ENCODE measurements around the gene DNAJC8. TPM values are rescaled to one million over a fixed set of nuclear protein-coding genes. Genes with fewer than 3 reads are reported as not detected.

DNAJC8 gene
- total RNA-seq, 2 experiments from 2014 or later: 106 TPM

DNA sequence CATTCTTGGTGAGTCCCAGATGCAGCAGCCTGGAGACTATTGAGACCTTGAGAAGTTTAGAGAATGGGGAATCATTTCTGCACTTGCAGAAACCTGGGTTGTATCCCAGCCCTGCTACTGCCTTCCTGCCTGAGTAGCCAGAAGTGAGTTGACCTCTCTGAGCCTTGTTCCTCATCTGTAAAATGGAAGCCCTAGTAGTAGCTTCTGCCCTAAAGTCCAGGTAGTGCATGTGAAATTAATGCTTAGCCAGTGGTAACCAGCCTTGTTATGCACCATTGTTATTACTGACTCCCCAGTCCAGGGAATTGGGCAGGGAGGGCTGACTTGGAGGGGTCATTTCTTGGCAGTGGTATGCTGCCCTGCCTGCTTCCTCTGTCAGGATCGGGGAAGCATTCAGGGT, 32.1 kb upstream of the DNAJC8 start:
- Mint-ChIP-seq H3K27ac (no peak overlapping the region), H3K4me1 (peaks cover 15% of the 10 kb centered on the region), H3K36me3 (peaks cover 4% of the 10 kb centered on the region), H3K27me3 (no peaks in the 10 kb centered on the region), H3K9me3 (no peaks in the 10 kb centered on the region), H3K4me3 (no peak overlapping the region)
- ATAC-seq (ENCODE audit: low read depth) (no peak), DNase-seq (no peak)
- POLR2A ChIA-PET: no interaction called here

DNA sequence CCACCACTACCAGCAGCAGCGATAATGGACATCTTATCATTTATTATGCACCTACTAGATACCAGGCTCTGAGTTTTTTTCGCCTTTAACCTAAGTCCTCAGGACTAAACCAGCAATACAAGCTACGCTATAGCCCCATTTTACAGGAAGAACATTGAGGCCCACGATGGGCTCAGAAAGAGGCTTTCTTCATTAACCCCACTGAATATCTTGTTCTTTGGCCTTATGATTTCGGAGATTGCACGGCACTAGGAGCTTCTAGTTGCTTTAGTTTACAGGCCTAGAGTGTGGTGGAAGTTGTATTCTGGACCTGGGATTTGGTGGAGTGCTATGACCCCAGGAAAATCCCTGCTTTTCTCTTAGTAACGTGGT, 28.0 kb upstream of the DNAJC8 start:
- Mint-ChIP-seq H3K27me3 (no peaks in the 10 kb centered on the region), H3K4me3 (peak overlapping the region; percentile 79), H3K9me3 (no peaks in the 10 kb centered on the region), H3K4me1 (peaks cover 32% of the 10 kb centered on the region), H3K36me3 (peaks cover 3% of the 10 kb centered on the region), H3K27ac (peak overlapping the region; percentile 35)
- no peak for DNase-seq
- ATAC-seq (ENCODE audit: low read depth): no peak
- POLR2A ChIA-PET: interaction anchor here (0.6 to 7.1 kb wide), 9 partner anchors 11 to 383 kb away, joined by 3 to 122 read pairs (median 7); partner anchors contain the start of genes ATP5IF1, MED18 and PHACTR4

DNA sequence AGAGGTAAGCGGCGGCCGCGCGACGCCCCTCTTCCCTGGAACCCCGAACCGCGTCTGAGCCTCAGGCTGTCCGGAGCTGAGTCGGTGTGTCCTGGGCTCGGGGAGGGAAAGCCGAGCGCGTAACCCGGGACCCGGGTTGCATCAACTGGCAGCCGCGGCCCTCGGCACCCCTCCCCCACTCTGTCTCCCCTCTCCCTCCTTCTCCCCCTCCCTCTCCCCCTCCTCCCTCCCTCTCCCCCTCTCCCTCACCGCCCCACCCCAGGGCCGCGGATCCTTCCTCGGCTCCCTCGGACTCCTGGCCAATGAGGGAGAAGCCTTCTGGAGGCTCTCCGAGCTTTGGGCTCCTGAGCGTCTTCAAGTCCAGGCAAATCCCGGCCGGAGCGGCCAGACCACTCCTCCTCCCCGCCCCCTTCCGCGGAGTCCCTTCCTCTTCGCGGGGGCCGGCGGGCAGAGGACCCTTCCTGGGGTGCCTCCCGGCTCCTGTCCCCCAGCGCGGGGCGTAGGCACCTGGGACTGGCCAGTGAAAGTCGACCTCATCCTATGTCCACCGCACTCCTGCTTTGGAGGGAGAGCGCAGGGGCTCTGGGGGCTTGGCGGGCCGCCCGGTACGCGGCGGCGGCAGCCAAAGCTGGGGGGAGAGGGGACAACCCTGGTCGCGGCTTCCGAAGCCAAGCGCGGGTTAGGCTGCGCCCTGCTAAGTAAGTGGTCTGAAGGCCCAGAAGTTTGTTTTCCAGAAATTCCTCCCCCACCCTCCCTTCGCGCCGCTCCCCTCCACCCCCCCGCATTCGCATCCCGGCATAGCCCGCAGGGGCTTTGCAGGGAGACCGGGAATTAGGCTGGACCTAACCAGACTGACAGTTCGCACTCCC, 27.3 kb upstream of the DNAJC8 start:
- Mint-ChIP-seq H3K27ac (peak overlapping the region; percentile 35), H3K36me3 (peaks cover 3% of the 10 kb centered on the region), H3K27me3 (no peaks in the 10 kb centered on the region), H3K9me3 (no peaks in the 10 kb centered on the region), H3K4me3 (peak overlapping the region; percentile 79), H3K4me1 (peaks cover 32% of the 10 kb centered on the region)
- peak; percentile 62 for DNase-seq
- POLR2A ChIA-PET: interaction anchor here (0.5 to 7.1 kb wide), 19 partner anchors 12 to 435 kb away, joined by 3 to 122 read pairs (median 4); partner anchors contain the start of genes ATP5IF1, MED18, PHACTR4 and TAF12
- no peak for ATAC-seq (ENCODE audit: low read depth)

DNA sequence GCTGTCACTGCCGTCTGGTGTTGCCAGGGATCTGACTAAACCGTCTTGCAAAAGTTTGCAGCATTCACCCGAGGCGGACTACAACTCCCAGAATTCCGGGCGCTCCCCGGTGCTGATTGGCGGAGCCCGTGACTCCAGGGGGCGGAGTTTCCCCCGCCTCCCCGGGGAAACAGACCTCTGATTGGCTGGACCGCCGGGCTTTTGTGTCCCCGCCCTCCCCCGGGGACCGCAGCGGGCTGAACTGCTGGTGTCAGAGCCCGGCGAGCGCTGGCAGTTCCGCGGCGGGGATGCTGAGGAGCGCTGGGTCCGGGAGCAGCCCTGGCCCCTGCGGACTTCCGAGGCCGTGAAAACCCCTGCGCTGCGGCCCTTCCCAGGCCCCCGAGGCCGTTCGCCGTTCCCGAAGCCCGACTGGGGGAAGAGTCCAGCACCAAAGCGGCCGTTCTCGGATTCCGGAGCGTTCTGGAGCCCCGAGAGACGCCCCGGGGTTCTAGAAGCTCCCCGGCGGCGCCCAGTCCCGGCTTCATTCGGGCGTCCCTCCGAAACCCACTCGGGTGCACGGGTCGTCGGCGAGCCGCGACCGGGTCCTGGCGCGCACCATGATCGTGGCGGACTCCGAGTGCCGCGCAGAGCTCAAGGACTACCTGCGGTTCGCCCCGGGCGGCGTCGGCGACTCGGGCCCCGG, 26.6 kb upstream of the DNAJC8 start, which contains the start of gene SESN2:
TSS of gene SESN2 (plus strand) at position 267 of the 682 bp plus-strand sequence. CDS start at position 597, 330 bp downstream.
- POLR2A ChIA-PET: interaction anchor here (0.5 to 7.1 kb wide), 18 partner anchors 11 to 436 kb away, joined by 3 to 122 read pairs (median 4); partner anchors contain the start of genes ATP5IF1, MED18, PHACTR4 and TAF12
- peak within 1 kb of the TSS; percentile 79 for H3K4me3 Mint-ChIP-seq

DNA sequence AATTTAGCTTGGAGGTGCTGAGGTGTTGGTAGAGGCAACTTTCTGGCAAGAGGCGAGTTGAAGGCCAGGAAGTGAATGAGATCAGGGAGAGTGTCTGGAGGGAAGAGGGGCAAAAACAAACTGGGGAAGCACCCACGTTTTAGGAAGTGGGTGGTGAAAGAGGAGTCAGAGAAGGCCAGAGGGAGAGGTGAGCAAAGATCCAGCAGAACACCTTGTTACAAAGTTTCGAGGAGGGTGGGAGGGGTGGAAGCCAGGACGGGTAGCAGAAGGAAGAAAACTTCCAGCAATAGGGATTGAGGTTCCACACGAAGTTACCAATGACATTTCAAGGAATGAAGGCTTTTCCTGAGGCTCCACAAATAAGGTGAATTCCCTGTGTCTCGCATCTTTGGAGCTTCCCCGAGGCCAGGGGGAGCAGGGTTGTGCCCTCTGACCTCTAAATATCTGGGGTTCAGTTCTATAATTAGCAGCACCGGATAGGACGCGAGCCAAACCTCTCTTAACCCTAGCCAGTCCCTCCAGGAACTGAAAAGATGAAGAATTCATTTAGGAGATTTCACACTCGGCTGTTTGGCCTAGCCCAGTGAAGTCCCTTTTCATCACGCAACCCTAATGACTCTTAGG, 25.9 kb upstream of the DNAJC8 start:
- H3K36me3 Mint-ChIP-seq: peaks cover 3% of the 10 kb centered on the region
- peaks cover 32% of the 10 kb centered on the region for H3K4me1 Mint-ChIP-seq
- POLR2A ChIA-PET: interaction anchor here (0.8 to 7.1 kb wide), 12 partner anchors 11 to 384 kb away, joined by 3 to 122 read pairs (median 6); partner anchors contain the start of genes ATP5IF1, MED18, PHACTR4 and TAF12
- DNase-seq (no peak), ATAC-seq (ENCODE audit: low read depth) (no peak)
- H3K9me3 Mint-ChIP-seq: no peaks in the 10 kb centered on the region
- H3K4me3 Mint-ChIP-seq: peak overlapping the region; percentile 79
- no peaks in the 10 kb centered on the region for H3K27me3 Mint-ChIP-seq
- H3K27ac Mint-ChIP-seq: peak overlapping the region; percentile 98

More for the DNA sequence above, 26.6 kb upstream of the DNAJC8 start, which contains the start of gene SESN2:
- Mint-ChIP-seq H3K36me3 (peaks cover 3% of the 10 kb centered on the region), H3K4me1 (peaks cover 32% of the 10 kb centered on the region), H3K9me3 (no peaks in the 10 kb centered on the region), H3K27ac (peak within 1 kb of the TSS; percentile 98), H3K27me3 (no peaks in the 10 kb centered on the region)
- ATAC-seq (ENCODE audit: low read depth): peak; percentile 88
- peak; percentile 99 for DNase-seq

DNA sequence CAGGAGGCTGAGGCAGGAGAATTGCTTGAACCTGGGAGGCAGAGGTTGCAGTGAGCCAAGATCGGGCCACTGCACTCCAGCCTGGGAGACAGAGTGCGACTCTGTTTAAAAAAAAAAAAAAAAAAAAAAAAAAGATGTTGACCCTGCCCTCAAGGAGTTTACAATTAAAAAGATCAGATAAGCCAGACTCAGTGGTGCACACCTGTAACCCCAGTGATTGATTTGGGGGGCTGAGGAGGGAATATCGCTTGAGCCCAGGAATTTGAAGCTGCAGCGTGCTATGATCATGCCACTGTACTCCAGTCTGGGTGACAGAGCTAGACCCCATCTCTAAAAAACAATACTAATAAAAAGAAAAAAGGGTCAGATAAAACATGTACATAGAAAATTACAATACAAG, 24.9 kb upstream of the DNAJC8 start:
- Mint-ChIP-seq H3K27me3 (no peaks in the 10 kb centered on the region), H3K27ac (peak overlapping the region; percentile 98), H3K9me3 (no peaks in the 10 kb centered on the region), H3K4me1 (peaks cover 29% of the 10 kb centered on the region), H3K36me3 (no peaks in the 10 kb centered on the region), H3K4me3 (peak overlapping the region; percentile 79)
- ATAC-seq (ENCODE audit: low read depth): no peak
- POLR2A ChIA-PET: interaction anchor here (0.6 to 7.1 kb wide), 4 partner anchors 10 to 387 kb away, joined by 4 to 122 read pairs (median 19); partner anchors contain the start of gene MED18
- no peak for DNase-seq

DNA sequence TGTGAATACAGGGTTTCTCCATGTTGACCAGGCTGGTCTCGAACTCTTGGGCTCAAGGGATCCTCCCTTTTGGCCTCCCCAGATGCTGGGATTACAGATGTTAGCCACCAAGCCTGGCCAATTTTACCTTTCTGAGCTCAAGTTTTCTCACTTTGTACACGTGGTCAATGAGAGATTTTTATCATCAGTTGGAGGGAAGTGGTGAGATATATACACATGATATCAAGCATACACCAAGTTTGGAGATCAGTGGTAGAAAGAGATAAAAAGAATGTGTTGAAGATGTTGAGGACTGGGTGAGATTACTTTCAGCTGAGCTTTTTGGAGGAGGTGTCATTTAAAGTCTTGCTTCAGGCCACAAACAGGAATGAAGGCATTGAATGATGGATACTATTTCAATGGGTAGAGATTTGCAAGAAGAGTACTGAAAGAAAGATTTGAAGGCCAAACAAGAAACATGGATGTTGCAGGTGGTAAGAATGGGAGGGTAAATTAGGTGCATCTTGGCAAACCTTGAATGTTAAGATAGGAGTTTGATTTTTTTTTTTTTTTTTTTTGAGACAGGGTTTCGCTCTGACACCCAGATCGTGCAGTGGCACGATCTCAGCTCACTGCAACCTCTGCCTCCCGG, 23.5 kb upstream of the DNAJC8 start:
- ATAC-seq (ENCODE audit: low read depth) (peak; percentile 40), DNase-seq (no peak)
- POLR2A ChIA-PET: interaction anchor here (0.6 to 7.1 kb wide), 11 partner anchors 8 to 1823 kb away, joined by 3 to 122 read pairs (median 4); partner anchors contain the start of genes ATP5IF1, MED18 and RNU11
- Mint-ChIP-seq H3K9me3 (no peaks in the 10 kb centered on the region), H3K36me3 (no peaks in the 10 kb centered on the region), H3K27ac (peak overlapping the region; percentile 85), H3K27me3 (no peaks in the 10 kb centered on the region), H3K4me3 (peak overlapping the region; percentile 57), H3K4me1 (peaks cover 25% of the 10 kb centered on the region)

DNA sequence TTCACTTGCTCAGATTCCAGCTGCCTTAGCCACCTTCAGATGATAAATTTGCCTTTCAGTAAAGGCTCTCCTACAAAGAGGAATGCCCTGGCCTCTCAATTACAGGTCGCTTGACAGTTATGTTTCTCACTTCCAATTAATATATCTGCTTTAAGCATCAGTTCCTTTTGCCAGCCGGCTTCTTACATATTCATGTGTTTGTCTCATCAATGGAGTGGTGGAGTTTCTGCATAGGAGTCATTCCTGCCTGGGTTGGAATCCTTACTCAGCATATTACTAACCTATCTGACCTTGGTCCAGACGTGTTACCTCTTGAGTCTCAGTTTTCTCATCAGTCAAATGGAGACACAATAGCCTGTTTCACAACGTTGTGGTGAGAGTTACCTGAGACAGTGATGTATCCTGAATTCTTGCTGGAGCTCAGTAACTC, 17.1 kb upstream of the DNAJC8 start:
- H3K27ac Mint-ChIP-seq: peak overlapping the region; percentile 93
- POLR2A ChIA-PET: interaction anchor here (0.5 to 7.5 kb wide), 10 partner anchors 8 to 1486 kb away, joined by 3 to 122 read pairs (median 14); partner anchors contain the start of genes ATP5IF1, MED18, RCC1 and SESN2
- no peaks in the 10 kb centered on the region for H3K9me3 Mint-ChIP-seq

DNA sequence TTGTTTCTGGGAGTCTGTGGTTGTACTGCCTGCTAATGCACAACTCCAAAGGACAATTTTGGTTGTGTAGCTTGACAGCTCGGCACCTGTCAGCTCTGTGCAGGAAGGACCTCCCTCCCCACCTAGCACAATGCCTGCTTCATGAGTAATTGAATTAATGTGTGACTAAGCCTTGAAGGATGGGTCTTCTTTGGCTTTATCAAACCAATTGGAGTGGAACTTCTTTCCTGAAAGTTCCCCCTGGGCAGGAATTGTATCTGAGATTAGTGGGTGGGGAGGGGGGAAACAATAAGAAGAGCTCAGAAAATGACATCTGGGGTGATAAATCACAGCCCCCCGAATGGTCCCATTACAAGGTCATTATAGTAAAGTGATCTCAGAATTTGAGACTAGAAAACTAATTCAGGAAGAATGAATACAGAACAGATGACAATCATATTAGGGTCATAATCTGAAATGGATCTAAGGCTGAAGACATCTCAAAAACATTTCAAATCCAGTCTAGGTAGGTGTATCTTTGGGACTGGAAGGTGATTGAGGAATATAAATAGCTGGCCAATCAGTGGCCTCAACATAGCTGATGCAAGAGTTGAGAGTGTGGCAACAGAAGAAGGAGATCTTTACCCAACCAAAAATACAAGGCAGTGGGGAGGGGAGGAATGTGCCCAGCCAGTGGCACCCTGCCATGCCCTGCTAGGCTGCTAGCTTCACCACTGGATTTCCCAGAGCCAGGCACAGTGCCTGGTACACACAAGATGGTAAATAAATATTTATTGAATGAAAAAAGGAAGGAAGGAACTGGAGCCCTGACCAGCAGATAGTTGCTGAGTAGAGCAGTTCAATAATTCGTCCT, 16.4 kb upstream of the DNAJC8 start:
- H3K4me3 Mint-ChIP-seq: peak overlapping the region; percentile 84
- peaks cover 39% of the 10 kb centered on the region for H3K4me1 Mint-ChIP-seq
- no peaks in the 10 kb centered on the region for H3K9me3 Mint-ChIP-seq
- H3K27ac Mint-ChIP-seq: peak overlapping the region; percentile 93
- no peaks in the 10 kb centered on the region for H3K27me3 Mint-ChIP-seq
- H3K36me3 Mint-ChIP-seq: no peaks in the 10 kb centered on the region
- DNase-seq (no peak), ATAC-seq (ENCODE audit: low read depth) (no peak)
- POLR2A ChIA-PET: interaction anchor here (0.5 to 7.5 kb wide), 19 partner anchors 9 to 594 kb away, joined by 3 to 122 read pairs (median 5); partner anchors contain the start of genes ATP5IF1, EYA3, MED18 and RCC1

More for the DNA sequence above, 17.1 kb upstream of the DNAJC8 start:
- Mint-ChIP-seq H3K4me3 (no peak overlapping the region), H3K36me3 (no peaks in the 10 kb centered on the region), H3K27me3 (no peaks in the 10 kb centered on the region), H3K4me1 (peaks cover 34% of the 10 kb centered on the region)
- no peak for ATAC-seq (ENCODE audit: low read depth)
- no peak for DNase-seq

DNA sequence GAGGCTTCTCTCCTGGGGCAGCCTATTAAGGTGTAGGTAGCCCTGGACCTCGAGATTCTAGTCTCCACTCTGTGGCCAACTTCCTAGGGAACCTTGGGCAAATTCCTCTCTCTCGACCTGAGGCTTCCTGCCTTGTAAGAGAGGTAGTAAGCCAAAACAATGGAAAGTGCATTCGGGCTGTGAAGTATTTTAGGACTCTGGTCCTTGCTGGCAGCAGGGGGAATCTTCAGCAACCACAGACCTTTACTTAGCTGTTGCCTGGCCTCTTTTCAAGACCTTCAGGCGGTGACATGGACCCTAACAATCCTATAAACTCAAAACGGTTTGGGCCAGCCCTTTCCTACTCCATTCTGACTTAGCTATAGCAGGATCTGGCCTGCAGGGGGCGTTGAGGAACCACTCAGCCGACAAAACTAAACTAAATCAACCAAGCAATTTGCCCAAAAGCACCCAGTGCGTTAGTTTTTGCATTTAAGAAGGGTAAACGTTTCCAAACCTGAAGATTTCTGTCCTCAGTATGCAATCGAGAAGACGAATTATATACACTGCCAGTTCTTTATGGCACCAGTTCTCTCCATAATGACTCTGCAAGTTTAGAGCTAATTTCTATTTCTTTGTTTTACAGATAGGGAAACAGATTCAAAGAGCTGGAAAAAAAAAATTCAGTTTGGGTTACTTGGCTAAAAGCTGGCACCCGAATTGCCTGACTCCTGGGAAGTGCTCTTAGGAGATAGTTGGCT, 15.6 kb upstream of the DNAJC8 start:
- no peaks in the 10 kb centered on the region for H3K9me3 Mint-ChIP-seq
- H3K4me3 Mint-ChIP-seq: peak overlapping the region; percentile 84
- H3K4me1 Mint-ChIP-seq: peaks cover 45% of the 10 kb centered on the region
- DNase-seq (peak; percentile 82), ATAC-seq (ENCODE audit: low read depth) (peak; percentile 23)
- no peaks in the 10 kb centered on the region for H3K27me3 Mint-ChIP-seq
- POLR2A ChIA-PET: interaction anchor here (0.7 to 7.5 kb wide), 19 partner anchors 10 to 400 kb away, joined by 3 to 122 read pairs (median 5); partner anchors contain the start of genes ATP5IF1, EYA3, MED18 and RCC1
- H3K36me3 Mint-ChIP-seq: no peaks in the 10 kb centered on the region
- peak overlapping the region; percentile 93 for H3K27ac Mint-ChIP-seq

Data from activated naive CD8-positive, alpha-beta T cell treated with anti-CD3 and anti-CD28 coated beads, Interleukin-2, amount 10 ng/mL, durations not matched to agents 7 days and 5 days (primary cell).